WTC11 (cell line): ENCODE data around the gene ZNF175. TPM values are rescaled to one million over a fixed set of nuclear protein-coding genes. Genes with fewer than 3 reads are reported as not detected.

ENCODE experiments used
- ATAC-seq: fragments of 200-7000 bp; cut with Tn5 transposase; 2 replicates; pipeline ENCODE4 v1.10.0; 2021; ENCODE audit warnings: mild to moderate bottlenecking, moderate library complexity
- CTCF ChIA-PET: fragments of 300-600 bp; sonication (Branson Sonifier 250); formaldehyde crosslinking; loops from one replicate; lab custom pipeline; 2021; ENCODE audit warnings: antibody characterized with exemption; lab: Charles Lee
- POLR2A ChIA-PET: fragments of 350-600 bp; sonication (Branson Sonifier 250); formaldehyde crosslinking; loops from one replicate; lab custom pipeline; 2021; ENCODE audit warnings: antibody characterized with exemption; lab: Charles Lee
- DNase-seq: peaks from one replicate; pipeline ENCODE4 v3.0.0; 2021; ENCODE audit warnings: low spot score
- H3K27ac Mint-ChIP-seq: 2 replicates; pipeline ENCODE4 v1.8.0; 2021; ENCODE audit warnings: mixed read lengths
- H3K27me3 Mint-ChIP-seq: 2 replicates; pipeline ENCODE4 v1.8.0; 2021; ENCODE audit warnings: low read depth, mild to moderate bottlenecking, moderate library complexity, mixed read lengths
- H3K36me3 Mint-ChIP-seq: 2 replicates; pipeline ENCODE4 v1.8.0; 2021; ENCODE audit warnings: mixed read lengths
- H3K4me1 Mint-ChIP-seq: 2 replicates; pipeline ENCODE4 v1.8.0; 2022; ENCODE audit warnings: mixed read lengths
- H3K4me3 Mint-ChIP-seq: 2 replicates; pipeline ENCODE4 v1.8.0; 2021; ENCODE audit warnings: mild to moderate bottlenecking, moderate library complexity, mixed read lengths
- H3K9me3 Mint-ChIP-seq: 2 replicates; pipeline ENCODE4 v1.8.0; 2021; ENCODE audit warnings: mixed read lengths
- ATF2 ChIP-seq: sonication (generic); formaldehyde crosslinking; IDR thresholded peaks from 2 replicates; pipeline ENCODE4 v1.8.1; 2022; ENCODE audit warnings: low read depth, missing genetic modification reagents, borderline replicate concordance
- CDX4 ChIP-seq: fragments of 250-450 bp; sonication (Bioruptor Pico); IDR thresholded peaks from 2 replicates; pipeline ENCODE4 v1.9.0; 2021; ENCODE audit warnings: moderate library complexity, mild to moderate bottlenecking, inconsistent platforms, borderline replicate concordance
- CREM ChIP-seq: sonication (generic); formaldehyde crosslinking; IDR thresholded peaks from 2 replicates; pipeline ENCODE4 v1.8.1; 2022; ENCODE audit warnings: mild to moderate bottlenecking, missing genetic modification reagents, moderate library complexity
- JAZF1 ChIP-seq: fragments of 250-450 bp; sonication (Bioruptor Pico); IDR thresholded peaks from 2 replicates; pipeline ENCODE4 v1.9.0; 2021; ENCODE audit warnings: moderate library complexity, mild to moderate bottlenecking, inconsistent platforms
- JUN ChIP-seq: sonication (generic); formaldehyde crosslinking; IDR thresholded peaks from 2 replicates; pipeline ENCODE4 v1.8.0; 2023; ENCODE audit warnings: mild to moderate bottlenecking, missing genetic modification reagents
- MAX ChIP-seq: sonication (generic); formaldehyde crosslinking; IDR thresholded peaks from 2 replicates; pipeline ENCODE4 v1.8.0; 2022; ENCODE audit warnings: mild to moderate bottlenecking, missing genetic modification reagents
- PRDM15 ChIP-seq: sonication (generic); formaldehyde crosslinking; IDR thresholded peaks from 2 replicates; pipeline ENCODE4 v1.8.0; 2022; ENCODE audit warnings: missing genetic modification reagents
- RORB ChIP-seq: fragments of 250-450 bp; sonication (Bioruptor Pico); IDR thresholded peaks from 2 replicates; pipeline ENCODE4 v1.9.0; 2021; ENCODE audit warnings: mild to moderate bottlenecking
- SP1 ChIP-seq: sonication (generic); formaldehyde crosslinking; conservative IDR thresholded peaks from 2 replicates; pipeline ENCODE4 v1.8.1; 2022; ENCODE audit warnings: missing genetic modification reagents
- ZNF138 ChIP-seq: sonication (generic); formaldehyde crosslinking; conservative IDR thresholded peaks from 2 replicates; pipeline ENCODE4 v1.8.1; 2022; ENCODE audit warnings: mild to moderate bottlenecking, moderate library complexity, missing genetic modification reagents
- ZNF219 ChIP-seq: sonication (generic); formaldehyde crosslinking; IDR thresholded peaks from 2 replicates; pipeline ENCODE4 v1.8.0; 2023; ENCODE audit warnings: missing genetic modification reagents, mild to moderate bottlenecking, borderline replicate concordance
- ZNF317 ChIP-seq: sonication (generic); formaldehyde crosslinking; IDR thresholded peaks from 2 replicates; pipeline ENCODE4 v1.8.1; 2023; ENCODE audit warnings: low read depth, mild to moderate bottlenecking, moderate library complexity, missing genetic modification reagents, borderline replicate concordance
- ZNF423 ChIP-seq: fragments of 250-450 bp; sonication (Bioruptor Pico); IDR thresholded peaks from 2 replicates; pipeline ENCODE4 v2.1.2; 2022; ENCODE audit warnings: mild to moderate bottlenecking, moderate library complexity
- total RNA-seq: library from RNA; stranded (reverse); gene quantifications from 3 replicates; pipeline ENCODE4 v1.2.3, GENCODE V29; 2021
- TF ChIP-seq, protein P1 (sequence below): sonication (generic); formaldehyde crosslinking; IDR thresholded peaks from 2 replicates; pipeline ENCODE4 v1.8.1; 2023; ENCODE audit warnings: mild to moderate bottlenecking, missing genetic modification reagents, moderate library complexity
- TF ChIP-seq, protein P2 (sequence below): sonication (generic); formaldehyde crosslinking; IDR thresholded peaks from 2 replicates; pipeline ENCODE4 v1.8.0; 2023; ENCODE audit warnings: missing genetic modification reagents
- TF ChIP-seq, protein P3 (sequence below): sonication (generic); formaldehyde crosslinking; IDR thresholded peaks from 2 replicates; pipeline ENCODE4 v1.8.1; 2022; ENCODE audit warnings: mild to moderate bottlenecking, moderate library complexity, missing genetic modification reagents
- TF ChIP-seq, protein P4 (sequence below): sonication (generic); formaldehyde crosslinking; IDR thresholded peaks from 2 replicates; pipeline ENCODE4 v1.8.1; 2022; ENCODE audit warnings: low read depth, mild to moderate bottlenecking, moderate library complexity, missing genetic modification reagents, borderline replicate concordance
- TF ChIP-seq, protein P5 (sequence below): sonication (generic); formaldehyde crosslinking; IDR thresholded peaks from 2 replicates; pipeline ENCODE4 v1.8.1; 2023; ENCODE audit warnings: mild to moderate bottlenecking, moderate library complexity, missing genetic modification reagents
- TF ChIP-seq, protein P6 (sequence below): fragments of 250-450 bp; sonication (Bioruptor Pico); IDR thresholded peaks from 2 replicates; pipeline ENCODE4 v1.9.0; 2021; ENCODE audit warnings: mild to moderate bottlenecking

The ZNF175 gene
- total RNA-seq, 1 experiment from 2014 or later: 10.9 TPM

DNA sequence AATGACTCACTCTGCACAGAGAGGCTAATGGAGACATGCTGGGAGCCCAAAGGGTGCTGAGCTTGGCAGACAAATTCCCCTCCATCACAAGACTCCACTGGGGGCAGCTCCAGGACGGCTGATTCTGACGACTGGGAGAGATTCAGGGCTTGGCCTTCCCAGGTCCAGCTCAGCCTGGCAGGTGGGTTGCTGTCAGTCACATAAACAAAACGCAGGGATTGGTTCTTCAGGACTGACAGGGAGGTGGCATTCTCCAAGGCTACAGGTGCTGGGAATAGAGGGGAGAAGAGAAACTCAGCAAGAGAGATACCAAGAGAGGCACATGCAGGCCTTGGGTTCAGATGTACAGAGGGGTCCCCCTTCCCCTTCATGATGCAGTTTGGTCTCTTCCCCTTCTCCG is 10.7 kb upstream of the ZNF175 start:
- DNase-seq (no peak), ATAC-seq (peak; percentile 67)
- H3K4me1 Mint-ChIP-seq: no peaks in the 10 kb centered on the region
- H3K4me3 Mint-ChIP-seq: no peak overlapping the region
- no peaks in the 10 kb centered on the region for H3K36me3 Mint-ChIP-seq
- TF ChIP-seq PRDM15 (CRISPR knock-in tag) (no peak), ATF2 (CRISPR knock-in tag) (no peak), ZNF317 (no peak), RORB (no peak), CREM (CRISPR knock-in tag) (no peak), CDX4 (no peak), MAX (CRISPR knock-in tag) (no peak), JUN (CRISPR knock-in tag) (no peak), JAZF1 (CRISPR knock-in tag) (no peak), SP1 (CRISPR knock-in tag) (no peak), ZNF423 (no peak), ZNF138 (CRISPR knock-in tag) (no peak), ZNF219 (no peak)
- TF ChIP-seq, protein P1, sequence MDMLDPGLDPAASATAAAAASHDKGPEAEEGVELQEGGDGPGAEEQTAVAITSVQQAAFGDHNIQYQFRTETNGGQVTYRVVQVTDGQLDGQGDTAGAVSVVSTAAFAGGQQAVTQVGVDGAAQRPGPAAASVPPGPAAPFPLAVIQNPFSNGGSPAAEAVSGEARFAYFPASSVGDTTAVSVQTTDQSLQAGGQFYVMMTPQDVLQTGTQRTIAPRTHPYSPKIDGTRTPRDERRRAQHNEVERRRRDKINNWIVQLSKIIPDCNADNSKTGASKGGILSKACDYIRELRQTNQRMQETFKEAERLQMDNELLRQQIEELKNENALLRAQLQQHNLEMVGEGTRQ (CRISPR knock-in tag): no peak
- TF ChIP-seq, protein P2, sequence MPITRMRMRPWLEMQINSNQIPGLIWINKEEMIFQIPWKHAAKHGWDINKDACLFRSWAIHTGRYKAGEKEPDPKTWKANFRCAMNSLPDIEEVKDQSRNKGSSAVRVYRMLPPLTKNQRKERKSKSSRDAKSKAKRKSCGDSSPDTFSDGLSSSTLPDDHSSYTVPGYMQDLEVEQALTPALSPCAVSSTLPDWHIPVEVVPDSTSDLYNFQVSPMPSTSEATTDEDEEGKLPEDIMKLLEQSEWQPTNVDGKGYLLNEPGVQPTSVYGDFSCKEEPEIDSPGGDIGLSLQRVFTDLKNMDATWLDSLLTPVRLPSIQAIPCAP: no peak
- TF ChIP-seq, protein P3, sequence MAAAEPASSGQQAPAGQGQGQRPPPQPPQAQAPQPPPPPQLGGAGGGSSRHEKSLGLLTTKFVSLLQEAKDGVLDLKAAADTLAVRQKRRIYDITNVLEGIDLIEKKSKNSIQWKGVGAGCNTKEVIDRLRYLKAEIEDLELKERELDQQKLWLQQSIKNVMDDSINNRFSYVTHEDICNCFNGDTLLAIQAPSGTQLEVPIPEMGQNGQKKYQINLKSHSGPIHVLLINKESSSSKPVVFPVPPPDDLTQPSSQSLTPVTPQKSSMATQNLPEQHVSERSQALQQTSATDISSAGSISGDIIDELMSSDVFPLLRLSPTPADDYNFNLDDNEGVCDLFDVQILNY (CRISPR knock-in tag): no peak
- TF ChIP-seq, protein P4, sequence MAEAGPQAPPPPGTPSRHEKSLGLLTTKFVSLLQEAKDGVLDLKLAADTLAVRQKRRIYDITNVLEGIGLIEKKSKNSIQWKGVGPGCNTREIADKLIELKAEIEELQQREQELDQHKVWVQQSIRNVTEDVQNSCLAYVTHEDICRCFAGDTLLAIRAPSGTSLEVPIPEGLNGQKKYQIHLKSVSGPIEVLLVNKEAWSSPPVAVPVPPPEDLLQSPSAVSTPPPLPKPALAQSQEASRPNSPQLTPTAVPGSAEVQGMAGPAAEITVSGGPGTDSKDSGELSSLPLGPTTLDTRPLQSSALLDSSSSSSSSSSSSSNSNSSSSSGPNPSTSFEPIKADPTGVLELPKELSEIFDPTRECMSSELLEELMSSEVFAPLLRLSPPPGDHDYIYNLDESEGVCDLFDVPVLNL (CRISPR knock-in tag): no peak
- TF ChIP-seq, protein P5, sequence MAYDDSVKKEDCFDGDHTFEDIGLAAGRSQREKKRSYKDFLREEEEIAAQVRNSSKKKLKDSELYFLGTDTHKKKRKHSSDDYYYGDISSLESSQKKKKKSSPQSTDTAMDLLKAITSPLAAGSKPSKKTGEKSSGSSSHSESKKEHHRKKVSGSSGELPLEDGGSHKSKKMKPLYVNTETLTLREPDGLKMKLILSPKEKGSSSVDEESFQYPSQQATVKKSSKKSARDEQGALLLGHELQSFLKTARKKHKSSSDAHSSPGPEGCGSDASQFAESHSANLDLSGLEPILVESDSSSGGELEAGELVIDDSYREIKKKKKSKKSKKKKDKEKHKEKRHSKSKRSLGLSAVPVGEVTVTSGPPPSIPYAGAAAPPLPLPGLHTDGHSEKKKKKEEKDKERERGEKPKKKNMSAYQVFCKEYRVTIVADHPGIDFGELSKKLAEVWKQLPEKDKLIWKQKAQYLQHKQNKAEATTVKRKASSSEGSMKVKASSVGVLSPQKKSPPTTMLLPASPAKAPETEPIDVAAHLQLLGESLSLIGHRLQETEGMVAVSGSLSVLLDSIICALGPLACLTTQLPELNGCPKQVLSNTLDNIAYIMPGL (CRISPR knock-in tag): no peak
- TF ChIP-seq, protein P6, sequence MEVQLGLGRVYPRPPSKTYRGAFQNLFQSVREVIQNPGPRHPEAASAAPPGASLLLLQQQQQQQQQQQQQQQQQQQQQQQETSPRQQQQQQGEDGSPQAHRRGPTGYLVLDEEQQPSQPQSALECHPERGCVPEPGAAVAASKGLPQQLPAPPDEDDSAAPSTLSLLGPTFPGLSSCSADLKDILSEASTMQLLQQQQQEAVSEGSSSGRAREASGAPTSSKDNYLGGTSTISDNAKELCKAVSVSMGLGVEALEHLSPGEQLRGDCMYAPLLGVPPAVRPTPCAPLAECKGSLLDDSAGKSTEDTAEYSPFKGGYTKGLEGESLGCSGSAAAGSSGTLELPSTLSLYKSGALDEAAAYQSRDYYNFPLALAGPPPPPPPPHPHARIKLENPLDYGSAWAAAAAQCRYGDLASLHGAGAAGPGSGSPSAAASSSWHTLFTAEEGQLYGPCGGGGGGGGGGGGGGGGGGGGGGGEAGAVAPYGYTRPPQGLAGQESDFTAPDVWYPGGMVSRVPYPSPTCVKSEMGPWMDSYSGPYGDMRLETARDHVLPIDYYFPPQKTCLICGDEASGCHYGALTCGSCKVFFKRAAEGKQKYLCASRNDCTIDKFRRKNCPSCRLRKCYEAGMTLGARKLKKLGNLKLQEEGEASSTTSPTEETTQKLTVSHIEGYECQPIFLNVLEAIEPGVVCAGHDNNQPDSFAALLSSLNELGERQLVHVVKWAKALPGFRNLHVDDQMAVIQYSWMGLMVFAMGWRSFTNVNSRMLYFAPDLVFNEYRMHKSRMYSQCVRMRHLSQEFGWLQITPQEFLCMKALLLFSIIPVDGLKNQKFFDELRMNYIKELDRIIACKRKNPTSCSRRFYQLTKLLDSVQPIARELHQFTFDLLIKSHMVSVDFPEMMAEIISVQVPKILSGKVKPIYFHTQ (CRISPR knock-in tag): no peak
- CTCF ChIA-PET: interaction anchor here (1.1 kb wide), 1 partner anchor 97 kb away, joined by 5 read pairs; no protein-coding TSS in a partner anchor
- peaks cover 61% of the 10 kb centered on the region for H3K27me3 Mint-ChIP-seq
- POLR2A ChIA-PET: no interaction called here
- H3K27ac Mint-ChIP-seq: no peak overlapping the region
- no peaks in the 10 kb centered on the region for H3K9me3 Mint-ChIP-seq
